Kidney glomerular epithelial cell (primary cell): ENCODE data around the gene ACOX3.
"Not testable (repeated sequence)": the region's sequence is repeated elsewhere in the genome, so short reads cannot be mapped to it uniquely, and the experiment has no call there.

Experiments
- DNase-seq: peaks from one replicate; lab custom pipeline; 2025; lab: John Stamatoyannopoulos, UW

Gene ACOX3

GRCh38 chr4:8440492-8441311, at the start of gene ACOX3, which contains the start of gene TRMT44:
Gene ACOX3, minus strand, starts transcription at chr4:8440723. Its CDS starts 24,202 bp downstream, at chr4:8416521.
Gene TRMT44, plus strand, starts transcription at chr4:8440777. Its CDS starts 46 bp downstream, at chr4:8440823.
- DNase-seq: peak; percentile 87

- no peak for DNase-seq
These were observed 48.4 kb upstream of the ACOX3 start for GRCh38 chr4:8488791-8489369.

DNA sequence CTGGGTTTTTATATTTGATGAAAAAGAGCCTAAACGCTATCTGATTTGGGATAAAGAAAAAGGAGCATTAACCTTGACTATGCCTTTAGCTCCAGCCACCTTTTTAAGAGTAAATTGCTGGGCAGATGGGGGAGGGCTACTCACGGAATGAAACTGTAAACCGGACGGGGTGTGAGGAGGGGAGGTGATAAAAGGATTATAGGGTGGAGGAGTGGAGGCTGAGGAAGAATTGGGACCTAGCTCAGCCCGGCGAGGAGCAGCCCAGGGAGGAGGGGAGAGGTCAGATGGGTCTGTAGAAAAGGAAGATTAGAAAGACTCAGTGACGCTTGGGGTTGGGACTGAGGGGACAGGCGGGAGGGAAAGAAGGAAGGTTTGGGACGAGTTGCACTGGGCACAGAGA, 46.1 kb upstream of the ACOX3 start:
- not testable (repeated sequence) for DNase-seq

DNA sequence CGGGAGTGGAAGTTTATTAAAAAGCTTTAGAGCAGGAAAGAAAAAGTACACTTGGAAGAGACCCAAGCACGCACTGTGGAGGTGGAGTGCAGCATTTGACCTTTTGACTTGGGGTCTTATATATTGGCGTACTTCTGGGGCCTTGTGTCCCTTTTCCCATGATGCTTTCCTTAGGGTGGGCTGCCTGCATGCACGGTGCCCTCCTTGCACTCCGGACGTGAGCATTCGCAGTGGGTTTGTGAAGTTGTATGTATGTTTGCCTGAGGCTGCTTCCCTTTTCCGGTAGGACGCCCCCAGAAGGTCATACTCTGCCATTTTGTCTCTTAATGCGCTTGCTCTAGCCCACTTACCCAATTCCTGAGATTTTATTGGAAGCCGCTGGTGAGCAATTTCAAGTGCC, 39.7 kb upstream of the ACOX3 start:
- DNase-seq: no peak

- DNase-seq: no peak
These were observed 38.5 kb upstream of the ACOX3 start for GRCh38 chr4:8478801-8479744.

DNA sequence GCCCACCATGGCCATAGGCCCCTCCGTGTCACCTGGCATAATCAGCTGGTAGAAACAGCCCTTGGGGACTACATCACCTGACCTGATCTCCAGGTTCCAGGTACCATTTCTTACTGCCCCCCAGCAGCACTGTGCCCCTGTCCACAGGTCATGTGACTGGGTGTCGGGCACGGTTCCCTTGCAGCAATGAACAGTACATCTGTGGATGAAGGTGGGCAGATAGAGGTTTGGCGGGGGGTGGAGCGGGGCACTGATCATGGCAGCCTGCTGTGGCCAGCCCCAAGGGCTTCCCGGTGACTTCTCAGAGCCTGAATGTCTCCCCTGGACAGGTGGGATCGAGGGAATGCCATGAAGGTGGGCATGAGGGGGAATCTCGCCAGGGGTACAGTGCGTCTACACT, 37.8 kb upstream of the ACOX3 start:
- DNase-seq: no peak

DNA sequence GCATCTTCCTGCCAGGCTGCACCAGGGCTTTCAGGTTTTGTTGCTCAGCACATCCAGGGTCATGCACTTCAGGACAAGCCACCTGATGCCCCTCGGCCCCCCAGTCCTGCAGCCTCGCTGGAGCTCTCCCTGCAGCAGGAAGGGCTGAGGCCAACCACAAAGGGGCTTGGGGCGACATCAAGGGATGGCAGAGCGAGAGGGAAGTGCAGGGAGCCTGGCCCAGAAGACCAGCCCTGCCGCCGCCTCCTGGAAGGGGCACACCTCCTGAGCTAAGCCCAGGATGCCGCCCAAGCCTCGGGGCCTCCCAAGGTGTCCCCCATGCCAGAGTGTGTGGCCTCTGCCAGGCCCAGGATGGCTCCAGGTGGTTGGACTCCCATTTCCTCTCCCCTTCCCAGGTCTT, 37.2 kb upstream of the ACOX3 start:
- no peak for DNase-seq

DNA sequence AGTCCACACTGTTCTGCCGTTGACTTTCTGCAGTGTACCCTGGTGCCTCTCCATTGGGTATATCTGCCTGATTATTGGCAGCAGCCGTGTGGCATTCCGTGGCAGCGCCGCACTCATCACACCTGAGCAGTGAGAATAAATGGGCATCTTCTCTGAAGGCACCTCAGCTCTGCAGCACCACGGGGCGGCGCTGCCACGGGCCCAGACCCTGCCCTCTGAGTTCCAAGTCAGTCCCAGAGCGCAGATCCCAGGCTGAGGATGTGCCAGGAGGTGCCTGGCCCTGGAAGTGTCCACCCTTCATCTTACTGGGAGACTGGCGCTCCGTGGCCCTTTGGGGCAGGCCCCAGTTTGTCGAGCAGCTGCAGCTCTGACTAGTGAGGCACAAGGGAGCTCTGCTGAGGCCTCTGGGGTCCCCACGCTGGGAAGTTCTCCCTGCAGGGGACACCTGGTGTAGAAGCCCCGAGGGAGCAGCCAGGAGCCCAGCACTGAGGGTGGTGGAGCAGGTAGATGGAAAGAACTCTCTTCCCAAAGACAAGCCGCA, 36.6 kb upstream of the ACOX3 start:
- DNase-seq: no peak

- no peak for DNase-seq
These were observed 35.4 kb upstream of the ACOX3 start for GRCh38 chr4:8475751-8476575.

DNA sequence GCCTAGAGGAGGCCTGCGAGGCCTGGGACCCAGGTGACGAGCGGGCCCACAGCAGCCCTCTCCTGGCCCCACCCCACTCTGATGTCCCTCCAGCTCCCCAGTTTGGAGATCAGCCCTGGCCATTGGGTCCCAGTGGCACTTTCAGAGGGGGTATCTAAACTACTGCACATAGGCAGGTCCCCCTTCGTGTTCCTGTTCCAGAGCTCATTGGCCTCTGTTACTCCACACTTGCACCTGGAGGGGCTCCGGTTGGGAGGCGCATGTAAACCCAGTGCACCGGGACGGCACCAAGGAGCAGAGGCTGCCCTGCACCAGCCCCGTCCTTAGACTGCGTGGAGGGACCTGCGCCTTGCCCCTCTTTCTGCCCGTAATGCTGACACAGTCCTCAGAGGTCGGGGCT, 34.3 kb upstream of the ACOX3 start:
- DNase-seq: no peak

- no peak for DNase-seq
These were observed 33.5 kb upstream of the ACOX3 start for GRCh38 chr4:8473920-8474590.

DNA sequence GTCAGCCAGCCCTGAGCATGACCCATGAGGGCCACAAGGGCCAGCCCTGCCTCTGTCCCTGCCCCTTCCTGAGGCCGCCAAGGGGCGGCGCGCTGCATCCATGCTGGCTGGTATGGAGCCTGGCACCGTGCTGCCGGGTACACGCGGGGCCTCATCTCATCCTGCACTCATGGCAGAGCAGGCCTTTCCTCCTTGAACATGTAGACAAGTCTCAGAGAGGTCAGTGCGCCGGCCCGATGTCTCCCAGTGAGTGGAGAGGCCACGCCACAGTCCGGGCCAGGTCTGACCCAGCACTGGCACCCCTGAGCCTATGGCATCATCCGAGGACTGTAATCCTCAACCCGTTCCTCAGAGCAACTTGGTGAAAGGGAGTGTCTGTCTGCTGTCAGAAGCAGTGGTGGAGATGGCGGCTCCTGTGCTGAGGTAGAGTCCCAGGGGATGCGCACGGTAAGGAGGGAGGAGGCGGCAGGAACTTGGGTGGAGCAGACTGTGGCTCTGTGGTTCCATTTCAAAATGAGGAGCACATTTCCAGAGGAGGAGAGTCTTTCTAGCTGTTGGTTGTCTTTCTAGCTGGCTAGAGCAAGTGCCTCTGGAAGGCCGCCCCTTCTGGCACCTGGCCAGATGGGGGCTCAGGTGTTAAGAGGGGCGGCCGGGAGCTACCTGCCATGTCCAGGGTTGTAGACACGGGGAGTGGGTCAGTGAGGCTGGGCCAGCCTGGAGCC, 32.8 kb upstream of the ACOX3 start:
- no peak for DNase-seq

- peak; percentile 97 for DNase-seq
These were observed 32.2 kb upstream of the ACOX3 start for GRCh38 chr4:8472689-8473197.

DNA sequence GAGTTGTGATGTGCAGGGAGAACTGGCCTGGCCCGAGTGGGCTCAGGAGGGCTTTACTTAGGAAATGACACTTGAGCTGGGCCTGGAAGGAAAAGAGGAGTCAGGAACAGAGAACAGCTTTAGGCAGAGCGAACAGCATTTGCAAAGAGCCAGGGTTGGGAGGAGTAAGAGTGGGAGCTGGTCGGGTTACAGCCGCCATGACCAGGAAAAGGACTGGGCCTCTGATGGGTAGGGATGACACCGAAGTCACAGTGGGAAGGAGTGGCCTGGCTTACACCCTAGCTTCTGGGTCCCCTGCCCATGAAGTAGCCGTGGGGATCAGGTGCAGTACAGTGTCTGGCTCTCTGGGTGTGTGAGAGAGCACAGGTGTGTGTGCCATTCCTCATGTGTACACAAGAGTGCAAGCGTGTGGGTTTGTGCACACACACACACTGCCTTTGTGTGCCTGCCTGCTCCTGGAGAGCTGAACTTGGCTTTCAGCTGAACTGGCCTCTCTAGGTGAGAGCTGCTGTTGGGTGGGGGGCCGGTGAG, 31.7 kb upstream of the ACOX3 start:
- no peak for DNase-seq

DNA sequence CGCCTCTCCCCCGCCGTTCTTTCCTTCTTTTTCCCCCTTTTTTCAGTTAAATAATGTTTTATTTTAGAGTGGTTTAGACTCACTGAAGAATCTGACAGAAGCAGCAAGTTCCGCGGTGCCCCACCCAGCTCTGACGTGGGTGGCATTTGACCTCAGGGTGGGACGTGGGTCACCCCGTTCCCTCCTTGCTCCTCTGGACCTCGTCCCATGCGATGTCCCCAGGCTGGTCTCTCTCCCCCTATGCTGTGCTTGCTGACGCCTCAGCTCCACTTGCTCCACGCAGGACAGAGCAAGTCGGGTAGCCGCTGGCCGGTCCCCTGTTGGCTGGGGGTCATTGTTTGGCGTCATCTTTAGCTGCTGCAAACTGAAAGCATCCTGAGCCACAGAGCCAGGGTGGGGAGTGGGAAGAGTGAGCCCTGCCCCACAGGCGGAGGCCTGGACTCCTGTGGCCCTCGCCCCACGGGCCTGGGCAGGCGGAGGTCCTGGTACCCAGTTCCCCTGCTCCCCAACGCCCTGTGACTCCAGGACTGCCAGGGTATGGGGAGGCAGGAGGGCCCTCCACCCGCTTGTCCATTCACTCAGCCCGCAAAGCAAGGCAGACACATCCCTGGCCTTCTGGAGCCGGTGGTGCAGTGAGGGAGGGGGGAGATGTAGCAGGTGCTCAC, 30.8 kb upstream of the ACOX3 start:
- no peak for DNase-seq

- no peak for DNase-seq
These were observed 30.0 kb upstream of the ACOX3 start for GRCh38 chr4:8470451-8471024.

DNA sequence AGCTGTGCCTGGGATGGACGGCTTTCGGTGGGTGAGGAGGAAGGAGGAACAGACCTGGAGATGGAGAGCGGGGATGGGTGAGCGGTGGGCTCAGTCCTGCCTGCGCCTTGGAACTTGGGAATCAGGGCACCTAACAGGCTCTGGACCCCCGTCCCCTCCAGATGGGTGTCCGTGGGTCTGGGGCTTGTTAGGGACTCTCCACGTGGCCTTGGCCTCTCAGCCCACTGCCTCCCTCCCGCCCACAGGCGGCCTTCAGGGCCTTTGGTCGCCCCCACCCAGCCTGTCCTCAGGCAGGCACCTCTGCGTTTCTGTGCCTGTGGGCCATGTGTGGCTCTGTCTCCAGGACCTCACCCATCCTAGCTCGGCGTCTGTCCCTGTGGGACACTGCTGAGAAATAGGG, 29.0 kb upstream of the ACOX3 start:
- DNase-seq: no peak

DNA sequence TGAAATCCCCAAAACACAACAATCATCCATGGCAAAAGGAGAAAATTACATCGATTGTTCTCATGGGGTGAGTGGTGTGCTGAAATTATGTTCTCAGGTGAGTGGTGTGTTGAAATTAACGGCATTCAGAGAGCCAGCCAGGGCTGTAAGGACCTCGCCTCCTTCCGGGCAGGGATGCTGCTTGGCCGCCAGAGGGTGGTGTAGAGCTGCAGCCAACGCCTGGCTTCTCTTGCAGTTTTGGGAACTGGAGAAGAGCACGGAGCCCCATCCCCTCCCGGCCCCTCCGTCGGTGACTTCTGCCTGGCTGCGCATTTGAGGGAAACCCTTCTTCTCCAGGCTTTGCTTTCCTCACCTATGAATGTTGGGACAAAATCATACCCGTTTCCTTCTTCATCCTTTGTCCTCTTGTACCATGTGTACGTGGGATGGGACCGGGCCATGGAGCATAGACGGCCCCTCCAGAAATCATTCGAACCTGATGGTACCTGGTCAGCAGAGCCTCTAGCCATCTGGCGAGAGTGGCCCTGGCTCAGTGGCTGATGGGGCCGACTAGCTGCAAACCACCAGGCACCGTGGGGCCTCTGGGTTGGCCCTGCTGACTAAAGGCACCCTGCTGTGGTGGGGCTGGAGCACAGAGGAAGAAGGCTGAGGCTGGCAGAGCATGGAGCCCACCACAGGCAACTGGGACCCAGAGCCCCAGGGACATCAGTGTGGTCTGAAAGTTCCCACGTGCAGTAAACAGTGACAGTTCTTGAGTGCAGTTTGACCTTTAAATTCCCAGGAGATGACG, 28.4 kb upstream of the ACOX3 start:
- peak; percentile 36 for DNase-seq
